HCT116 (cell line): ENCODE data around the gene DGKK. TPM values are rescaled to one million over a fixed set of nuclear protein-coding genes. Genes with fewer than 3 reads are reported as not detected.
A peak's percentile ranks its signal among the peaks of the same experiment; 100 is the strongest.

Experiments used
- ATAC-seq: fragments of 200-7000 bp; cut with Tn5 transposase; 2 replicates; pipeline ENCODE4 v1.9.1; 2020; ENCODE audit warnings: mild to moderate bottlenecking, moderate library complexity
- BruUV-seq: library from RNA; stranded (reverse); fragments of 400-500 nt; replicated peaks from 2 replicates; lab custom pipeline; 2021; lab: Mats Ljungman, UMichigan
- CTCF ChIA-PET: fragments of 300-600 bp; sonication (Branson Sonifier 250); formaldehyde crosslinking; loops from one replicate; lab custom pipeline; 2021; ENCODE audit warnings: antibody characterized with exemption; lab: Charles Lee
- POLR2A ChIA-PET: fragments of 300-600, 350-600 bp; sonication (Branson Sonifier 250); formaldehyde crosslinking; loops from one replicate; lab custom pipeline; 2021; ENCODE audit warnings: antibody characterized with exemption; lab: Charles Lee
- RAD21 ChIA-PET, 2 experiments: fragments of 300-600 bp; sonication (Branson Sonifier 250); formaldehyde crosslinking; loops; one replicate each; lab custom pipeline; 2023; ENCODE audit warnings: low total read pairs in 2 of 2; ENCODE audit not compliant: uncharacterized antibody in 2 of 2, unreplicated experiment in 2 of 2, low non-redundant PET in 1 of 2; lab: Charles Lee
- DNase-seq: peaks from one replicate; pipeline ENCODE4 v3.0.0-alpha.2; 2010; ENCODE audit warnings: low read depth, low spot score
- H2AFZ ChIP-seq: fragments of 200-600 bp; shearing (Covaris generic), sonication (generic); 2 replicates; pipeline ENCODE4 v1.6.1; 2017; ENCODE audit warnings: low read depth, mixed run types, mixed read lengths, antibody characterized with exemption, low read length; ENCODE audit not compliant: poor library complexity, severe bottlenecking
- H3K27ac ChIP-seq: 2 replicates; pipeline ENCODE4 v1.5.1; 2012; ENCODE audit warnings: low read depth, low read length
- H3K27me3 ChIP-seq: fragments of 200-600 bp; sonication (generic); 2 replicates; pipeline ENCODE4 v1.6.1; 2016; ENCODE audit warnings: mixed run types, low read length, mixed read lengths; ENCODE audit not compliant: insufficient read depth
- H3K36me3 ChIP-seq, 2 experiments: fragments of 200-500 bp in 1 of 2; fragments of 200-600 bp in 1 of 2; sonication (Bioruptor generic) in 1 of 2; sonication (generic) in 1 of 2; 2 replicates each; pipeline versions ENCODE4 v1.5.1 to v1.6.1; 2014 to 2016; ENCODE audit warnings: low read length in 2 of 2, inconsistent platforms in 1 of 2, mixed read lengths in 1 of 2, mixed run types in 1 of 2; ENCODE audit not compliant: insufficient read depth in 2 of 2, control insufficient read depth in 1 of 2
- H3K4me1 ChIP-seq, 2 experiments: fragments of 200-600 bp in 1 of 2; sonication (generic) in 1 of 2; 2 replicates each; pipeline versions ENCODE4 v1.5.1 to v1.6.1; 2012 to 2017; ENCODE audit warnings: low read length in 2 of 2, inconsistent platforms in 1 of 2, mild to moderate bottlenecking in 1 of 2, mixed read lengths in 1 of 2, mixed run types in 1 of 2, moderate library complexity in 1 of 2; ENCODE audit not compliant: insufficient read depth in 2 of 2, control insufficient read depth in 1 of 2
- H3K4me2 ChIP-seq: fragments of 200-600 bp; sonication (generic); 2 replicates; pipeline ENCODE4 v1.6.1; 2017; ENCODE audit warnings: mixed run types, low read length, mixed read lengths
- H3K4me3 ChIP-seq, 2 experiments: fragments of 200-600 bp in 1 of 2; sonication (generic) in 1 of 2; replicated peaks in 1 of 2; 2 replicates each; pipeline ENCODE4 v1.5.1; 2011 to 2016; ENCODE audit warnings: low read length in 2 of 2, control low read depth in 1 of 2, low read depth in 1 of 2, mild to moderate bottlenecking in 1 of 2, mixed read lengths in 1 of 2, mixed run types in 1 of 2
- H3K79me2 ChIP-seq: fragments of 200-600 bp; sonication (generic); 2 replicates; pipeline ENCODE4 v1.6.1; 2017; ENCODE audit warnings: mild to moderate bottlenecking, mixed run types, low read length, moderate library complexity, mixed read lengths; ENCODE audit not compliant: insufficient read depth
- H3K9ac ChIP-seq: fragments of 200-600 bp; sonication (generic); 2 replicates; pipeline ENCODE4 v1.6.1; 2016; ENCODE audit warnings: low read length, mixed read lengths
- H3K9me2 ChIP-seq: fragments of 200-600 bp; sonication (generic), shearing (Covaris generic); 2 replicates; pipeline ENCODE4 v1.6.1; 2017; ENCODE audit warnings: mixed run types, mild to moderate bottlenecking, moderate library complexity; ENCODE audit not compliant: insufficient read depth
- H3K9me3 ChIP-seq, 2 experiments: fragments of 200-500 bp in 1 of 2; fragments of 200-600 bp in 1 of 2; sonication (Bioruptor generic) in 1 of 2; sonication (generic) in 1 of 2; 2 replicates each; pipeline ENCODE4 v1.6.1; 2014 to 2017; ENCODE audit warnings: low read length in 2 of 2, mixed read lengths in 2 of 2, inconsistent platforms in 1 of 2, low read depth in 1 of 2, mild to moderate bottlenecking in 1 of 2, mixed run types in 1 of 2, moderate library complexity in 1 of 2; ENCODE audit not compliant: control insufficient read depth in 1 of 2, insufficient read depth in 1 of 2
- H4K20me1 ChIP-seq: fragments of 200-600 bp; sonication (generic), shearing (Covaris generic); 2 replicates; pipeline ENCODE4 v1.6.1; 2017; ENCODE audit warnings: mixed run types, mild to moderate bottlenecking, moderate library complexity; ENCODE audit not compliant: insufficient read depth
- CBX3 ChIP-seq: IDR thresholded peaks from 2 replicates; pipeline ENCODE4 v1.6.1; 2012; ENCODE audit warnings: low read depth
- CEBPB ChIP-seq: IDR thresholded peaks from 2 replicates; pipeline ENCODE4 v1.6.1; 2012; ENCODE audit warnings: low read depth
- EGR1 ChIP-seq: IDR thresholded peaks from 2 replicates; pipeline ENCODE4 v1.6.1; 2012; ENCODE audit warnings: low read depth
- ELF1 ChIP-seq: IDR thresholded peaks from 2 replicates; pipeline ENCODE4 v1.6.1; 2012; ENCODE audit warnings: low read depth, borderline replicate concordance
- EZH2 ChIP-seq: fragments of 200-600 bp; sonication (generic); IDR thresholded peaks from 2 replicates; pipeline ENCODE4 v1.6.1; 2017; ENCODE audit warnings: antibody characterized with exemption, mixed run types
- EZH2phosphoT487 ChIP-seq: fragments of 200-600 bp; IDR thresholded peaks from 2 replicates; pipeline ENCODE4 v1.6.1; 2018; ENCODE audit warnings: antibody characterized with exemption, borderline replicate concordance
- FOSL1 ChIP-seq: IDR thresholded peaks from 2 replicates; pipeline ENCODE4 v1.6.1; 2012; ENCODE audit warnings: low read depth
- JUND ChIP-seq: IDR thresholded peaks from 2 replicates; pipeline ENCODE4 v1.6.1; 2012
- MAX ChIP-seq: IDR thresholded peaks from 2 replicates; pipeline ENCODE4 v1.6.1; 2012
- POLR2A ChIP-seq: IDR thresholded peaks from 2 replicates; pipeline ENCODE4 v1.7.0; 2011; ENCODE audit warnings: borderline replicate concordance; ENCODE audit not compliant: insufficient read depth, insufficient read length; ENCODE audit errors: extremely low read depth
- POLR2AphosphoS5 ChIP-seq: IDR thresholded peaks from 2 replicates; pipeline ENCODE4 v1.6.1; 2011; ENCODE audit warnings: mild to moderate bottlenecking, low read depth, low read length, moderate library complexity
- RAD21 ChIP-seq: IDR thresholded peaks from 2 replicates; pipeline ENCODE4 v1.6.1; 2012; ENCODE audit warnings: low read depth, mild to moderate bottlenecking
- REST ChIP-seq: IDR thresholded peaks from 2 replicates; pipeline ENCODE4 v1.6.1; 2012; ENCODE audit warnings: low read depth
- SIN3A ChIP-seq: IDR thresholded peaks from 2 replicates; pipeline ENCODE4 v1.6.1; 2012; ENCODE audit warnings: low read depth
- TCF7L2 ChIP-seq: IDR thresholded peaks from 2 replicates; pipeline ENCODE4 v1.7.0; 2011; ENCODE audit warnings: borderline replicate concordance, inconsistent platforms; ENCODE audit not compliant: insufficient read depth, insufficient read length; ENCODE audit errors: extremely low read depth
- YY1 ChIP-seq: IDR thresholded peaks from 2 replicates; pipeline ENCODE4 v1.6.1; 2011; ENCODE audit warnings: low read length, low read depth, moderate library complexity, mild to moderate bottlenecking; ENCODE audit not compliant: insufficient replicate concordance; ENCODE audit errors: extremely low read depth
- ZBTB33 ChIP-seq: IDR thresholded peaks from 2 replicates; pipeline ENCODE4 v1.6.1; 2011; ENCODE audit warnings: mild to moderate bottlenecking, low read length, moderate library complexity; ENCODE audit not compliant: insufficient replicate concordance; ENCODE audit errors: extremely low read depth
- ZFX ChIP-seq: fragments of 450-650 bp; IDR thresholded peaks from 2 replicates; pipeline ENCODE4 v1.6.1; 2017
- ZNF274 ChIP-seq: fragments of 200-500 bp; sonication (Bioruptor generic); IDR thresholded peaks from 2 replicates; pipeline ENCODE4 v1.6.1; 2014; ENCODE audit warnings: mild to moderate bottlenecking, low read depth, low read length, inconsistent platforms
- intact Hi-C: fragments of 100-400 bp; cut with micrococcal nuclease; formaldehyde crosslinking; loops from 2 replicates; pipeline ENCODE4 v1.10.0; 2022
- total RNA-seq: library from RNA; stranded (reverse); gene quantifications from one replicate; pipeline ENCODE4 v1.2.1, GENCODE V29; 2021; ENCODE audit not compliant: unreplicated experiment
- TF ChIP-seq, protein P1 (sequence below): IDR thresholded peaks from 2 replicates; pipeline ENCODE4 v1.6.1; 2012
- TF ChIP-seq, protein P2 (sequence below), 3 experiments: fragments of 200-600 bp in 1 of 3; sonication (generic) in 1 of 3; IDR thresholded peaks in 2 of 3; conservative IDR thresholded peaks in 1 of 3; 2 replicates each; pipeline ENCODE4 v1.5.1; 2012 to 2017; ENCODE audit warnings: low read depth in 2 of 3, low read length in 2 of 3, antibody characterized with exemption in 1 of 3, borderline replicate concordance in 1 of 3, control low read depth in 1 of 3, mild to moderate bottlenecking in 1 of 3, mixed read lengths in 1 of 3, mixed run types in 1 of 3, moderate library complexity in 1 of 3; ENCODE audit not compliant: insufficient read depth in 1 of 3

Gene DGKK
- total RNA-seq, 1 experiment from 2014 or later: not detected

DNA sequence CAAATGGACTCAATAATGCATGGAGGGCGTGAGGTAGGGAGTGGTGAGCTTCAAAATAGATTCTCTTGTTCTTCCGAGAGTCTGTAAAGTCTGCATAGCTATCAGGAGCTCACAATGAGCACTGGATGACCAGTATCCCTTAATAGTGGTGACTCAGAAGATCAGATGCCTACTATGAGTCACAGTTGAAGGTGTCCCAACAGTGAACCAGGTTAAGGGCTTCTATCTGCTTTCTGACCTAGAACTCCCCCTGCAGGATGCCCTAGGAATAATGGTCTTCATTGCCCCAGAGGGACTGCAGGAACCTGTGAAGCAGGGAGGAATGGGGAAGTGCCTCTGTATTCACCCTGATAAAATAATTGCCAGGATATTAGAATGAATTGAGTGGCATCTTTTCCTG, 22.1 kb downstream of the DGKK start:
- Histone ChIP-seq H4K20me1 (no peaks in the 10 kb centered on the region), H3K27ac (no peak overlapping the region), H3K36me3 (no peaks in the 10 kb centered on the region), H3K27me3 (no peaks in the 10 kb centered on the region; the same call in 1 of the 2 replicates), H3K4me2 (peak overlapping the region; percentile 44; the same call in 1 of the 2 replicates), H3K79me2 (no peaks in the 10 kb centered on the region), H3K4me3 (no peak overlapping the region), H2AFZ (no peak overlapping the region), H3K9ac (no peak overlapping the region), H3K9me3 (no peaks in the 10 kb centered on the region), H3K4me1 (peaks cover 0 to 5% of the 10 kb centered on the region in 2 experiments; a peak in 1 of 4 replicates), H3K9me2 (no peaks in the 10 kb centered on the region)
- ATAC-seq (peak; percentile 91), DNase-seq (peak; percentile 69)
- ChIA-PET POLR2A (no interaction called here), CTCF (interaction anchor here (0.6 to 1.0 kb wide), 5 partner anchors 9 to 349 kb away, joined by 3 to 7 read pairs (median 3); no protein-coding TSS in a partner anchor), RAD21 (no interaction called here)
- intact Hi-C loops: loop anchor here (1.0 kb wide), 1 partner anchor 348 kb away; no protein-coding TSS in a partner anchor
- BruUV-seq: no TSS peak
- no peak for TF ChIP-seq EZH2phosphoT487
- TF ChIP-seq EGR1: no peak
- no peak for TF ChIP-seq ELF1
- TF ChIP-seq ZNF274: no peak
- TF ChIP-seq, protein P1, sequence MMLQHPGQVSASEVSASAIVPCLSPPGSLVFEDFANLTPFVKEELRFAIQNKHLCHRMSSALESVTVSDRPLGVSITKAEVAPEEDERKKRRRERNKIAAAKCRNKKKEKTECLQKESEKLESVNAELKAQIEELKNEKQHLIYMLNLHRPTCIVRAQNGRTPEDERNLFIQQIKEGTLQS: no peak
- TF ChIP-seq REST: no peak
- no peak for TF ChIP-seq CBX3
- peak; percentile 62 for TF ChIP-seq RAD21
- TF ChIP-seq YY1: no peak
- TF ChIP-seq MAX: no peak
- no peak for TF ChIP-seq ZFX
- TF ChIP-seq CEBPB: 0 out of 2 replicates have a peak, but pooled peaks have one; percentile 39
- peak; percentile 62 for TF ChIP-seq JUND
- TF ChIP-seq, protein P2, sequence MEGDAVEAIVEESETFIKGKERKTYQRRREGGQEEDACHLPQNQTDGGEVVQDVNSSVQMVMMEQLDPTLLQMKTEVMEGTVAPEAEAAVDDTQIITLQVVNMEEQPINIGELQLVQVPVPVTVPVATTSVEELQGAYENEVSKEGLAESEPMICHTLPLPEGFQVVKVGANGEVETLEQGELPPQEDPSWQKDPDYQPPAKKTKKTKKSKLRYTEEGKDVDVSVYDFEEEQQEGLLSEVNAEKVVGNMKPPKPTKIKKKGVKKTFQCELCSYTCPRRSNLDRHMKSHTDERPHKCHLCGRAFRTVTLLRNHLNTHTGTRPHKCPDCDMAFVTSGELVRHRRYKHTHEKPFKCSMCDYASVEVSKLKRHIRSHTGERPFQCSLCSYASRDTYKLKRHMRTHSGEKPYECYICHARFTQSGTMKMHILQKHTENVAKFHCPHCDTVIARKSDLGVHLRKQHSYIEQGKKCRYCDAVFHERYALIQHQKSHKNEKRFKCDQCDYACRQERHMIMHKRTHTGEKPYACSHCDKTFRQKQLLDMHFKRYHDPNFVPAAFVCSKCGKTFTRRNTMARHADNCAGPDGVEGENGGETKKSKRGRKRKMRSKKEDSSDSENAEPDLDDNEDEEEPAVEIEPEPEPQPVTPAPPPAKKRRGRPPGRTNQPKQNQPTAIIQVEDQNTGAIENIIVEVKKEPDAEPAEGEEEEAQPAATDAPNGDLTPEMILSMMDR (IDR thresholded peaks at IDR 0.05 in 2 of 3, conservative IDR thresholded peaks at IDR 0.05 in 1 of 3; ENCODE audit: borderline replicate concordance in 1 of 3, insufficient read depth in 1 of 3, low read depth in 2 of 3, low read length in 2 of 3): peak; percentile 40 to 58 (median 58); a peak in 5 of 6 replicates
- TF ChIP-seq ZBTB33: no peak
- TF ChIP-seq POLR2AphosphoS5: no peak
- TF ChIP-seq TCF7L2: no peak
- no peak for TF ChIP-seq EZH2
- TF ChIP-seq SIN3A: no peak
- TF ChIP-seq POLR2A: no peak
- peak; percentile 69 for TF ChIP-seq FOSL1
